T-helper 2 cell treated with Interferon-gamma antibody and Interleukin-4, amounts not matched to agents 5 μg/mL and 100 μg/mL, for 36 hours (primary cell): ENCODE measurements around the gene SCGB1C1.
"Not testable (repeated sequence)": the region's sequence is repeated elsewhere in the genome, so short reads cannot be mapped to it uniquely, and the experiment has no call there.

Experiments used
- DNase-seq: peaks from one replicate; pipeline ENCODE4 v3.0.0; 2021; ENCODE audit warnings: low spot score
- H3K27ac Mint-ChIP-seq: one replicate; pipeline ENCODE4 v1.8.0; 2021; ENCODE audit warnings: mild to moderate bottlenecking, mixed read lengths
- H3K27me3 Mint-ChIP-seq: one replicate; pipeline ENCODE4 v1.8.0; 2021; ENCODE audit warnings: low read depth, mixed read lengths
- H3K36me3 Mint-ChIP-seq: one replicate; pipeline ENCODE4 v1.8.0; 2021; ENCODE audit warnings: low read depth, mixed read lengths
- H3K4me1 Mint-ChIP-seq: one replicate; pipeline ENCODE4 v1.8.0; 2021; ENCODE audit warnings: low read depth, mixed read lengths
- H3K4me3 Mint-ChIP-seq: one replicate; pipeline ENCODE4 v1.8.0; 2022; ENCODE audit warnings: mild to moderate bottlenecking, moderate library complexity, mixed read lengths
- H3K9me3 Mint-ChIP-seq: one replicate; pipeline ENCODE4 v1.8.0; 2021; ENCODE audit warnings: mixed read lengths

The SCGB1C1 gene

DNA sequence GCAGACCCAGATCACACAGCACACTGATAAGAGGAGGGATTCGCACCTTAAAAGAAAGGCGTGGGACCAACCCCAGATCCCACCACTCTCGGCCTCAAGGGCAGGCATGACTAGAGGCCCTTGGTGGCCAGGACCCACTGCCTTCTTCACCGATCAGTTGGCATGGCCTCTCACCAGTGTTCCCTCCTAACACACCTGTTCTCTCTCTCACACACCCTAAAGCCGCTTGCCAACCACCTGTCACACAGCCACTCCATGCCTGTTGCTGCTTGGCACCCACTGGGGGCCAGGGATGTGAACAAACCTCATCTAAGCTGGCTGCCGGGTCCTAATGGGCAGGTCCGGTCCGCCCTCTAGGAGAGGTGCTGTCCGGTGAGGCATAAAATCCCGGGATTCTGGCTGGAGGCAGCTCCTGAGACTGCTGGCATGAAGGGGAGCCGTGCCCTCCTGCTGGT lies at the start of gene SCGB1C1:
SCGB1C1 (plus strand) TSS at position 405 of the 455 bp plus-strand sequence; CDS start at position 427, 22 bp downstream.
- not testable (repeated sequence) for H3K4me1 Mint-ChIP-seq, H3K36me3 Mint-ChIP-seq, DNase-seq, H3K9me3 Mint-ChIP-seq, H3K27me3 Mint-ChIP-seq
- H3K27ac Mint-ChIP-seq, result peak within 1 kb of the TSS; percentile 70
- peak within 1 kb of the TSS; percentile 42 for H3K4me3 Mint-ChIP-seq

DNA sequence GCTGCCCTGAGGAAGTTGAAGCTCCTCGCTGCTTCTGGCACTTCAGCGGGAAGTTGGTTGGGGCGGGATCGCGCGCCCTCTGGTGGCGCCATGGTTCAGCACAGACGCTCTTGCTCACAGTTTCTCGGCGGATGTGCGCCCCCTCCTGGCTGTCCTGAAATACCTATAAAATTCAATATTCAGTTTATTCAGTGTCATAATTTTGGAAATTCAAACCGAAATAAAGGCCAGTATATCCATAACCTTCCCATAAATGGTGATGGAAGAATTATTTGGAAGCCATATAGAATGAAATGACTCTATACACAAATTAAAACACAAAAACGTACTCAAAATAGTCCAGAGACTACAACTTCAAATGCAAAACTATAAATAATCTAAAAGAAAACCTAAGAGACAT lies 12.6 kb upstream of the SCGB1C1 start:
- H3K27me3 Mint-ChIP-seq, DNase-seq, H3K9me3 Mint-ChIP-seq, H3K27ac Mint-ChIP-seq, H3K4me3 Mint-ChIP-seq, H3K4me1 Mint-ChIP-seq, H3K36me3 Mint-ChIP-seq: not testable (repeated sequence)

- not testable (repeated sequence) for H3K9me3 Mint-ChIP-seq, H3K27me3 Mint-ChIP-seq, H3K36me3 Mint-ChIP-seq, H3K4me3 Mint-ChIP-seq, H3K27ac Mint-ChIP-seq, DNase-seq, H3K4me1 Mint-ChIP-seq
Observed at GRCh38 chr11:189200-189783, 3.6 kb upstream of the SCGB1C1 start.

- H3K9me3 Mint-ChIP-seq, H3K4me1 Mint-ChIP-seq, H3K4me3 Mint-ChIP-seq, H3K27me3 Mint-ChIP-seq, H3K27ac Mint-ChIP-seq, H3K36me3 Mint-ChIP-seq: not testable (repeated sequence)
- DNase-seq, result peak; percentile 30
Observed at GRCh38 chr11:189843-190311, 3.0 kb upstream of the SCGB1C1 start.

DNA sequence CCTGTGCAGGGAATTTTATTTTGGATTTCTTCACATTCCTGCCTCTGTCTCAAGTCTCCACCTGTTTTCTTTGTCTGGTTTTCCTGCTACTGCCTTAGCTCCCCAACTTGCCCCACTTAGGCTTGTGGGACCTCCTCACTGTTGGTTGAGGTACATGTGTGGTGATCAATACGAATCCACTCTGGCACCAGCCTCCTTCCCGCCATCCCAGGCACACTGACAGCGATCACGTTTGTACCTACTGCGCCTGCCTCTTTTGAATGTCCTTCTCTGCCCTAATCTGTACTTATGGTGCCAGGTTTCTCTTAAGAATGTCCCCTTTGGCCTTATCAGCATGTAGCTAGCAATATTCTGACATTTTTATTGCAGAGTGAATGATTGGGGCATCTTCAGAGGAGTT lies 2.3 kb upstream of the SCGB1C1 start:
- H3K4me3 Mint-ChIP-seq, H3K27ac Mint-ChIP-seq, H3K4me1 Mint-ChIP-seq, H3K9me3 Mint-ChIP-seq, DNase-seq, H3K27me3 Mint-ChIP-seq, H3K36me3 Mint-ChIP-seq: not testable (repeated sequence)

- H3K36me3 Mint-ChIP-seq, H3K9me3 Mint-ChIP-seq, H3K27me3 Mint-ChIP-seq, H3K4me1 Mint-ChIP-seq: not testable (repeated sequence)
- H3K27ac Mint-ChIP-seq, result peak overlapping the region; percentile 94
- peak overlapping the region; percentile 63 for H3K4me3 Mint-ChIP-seq
- DNase-seq, result peak; percentile 55
Observed at GRCh38 chr11:191490-192478, 1.1 kb upstream of the SCGB1C1 start.

DNA sequence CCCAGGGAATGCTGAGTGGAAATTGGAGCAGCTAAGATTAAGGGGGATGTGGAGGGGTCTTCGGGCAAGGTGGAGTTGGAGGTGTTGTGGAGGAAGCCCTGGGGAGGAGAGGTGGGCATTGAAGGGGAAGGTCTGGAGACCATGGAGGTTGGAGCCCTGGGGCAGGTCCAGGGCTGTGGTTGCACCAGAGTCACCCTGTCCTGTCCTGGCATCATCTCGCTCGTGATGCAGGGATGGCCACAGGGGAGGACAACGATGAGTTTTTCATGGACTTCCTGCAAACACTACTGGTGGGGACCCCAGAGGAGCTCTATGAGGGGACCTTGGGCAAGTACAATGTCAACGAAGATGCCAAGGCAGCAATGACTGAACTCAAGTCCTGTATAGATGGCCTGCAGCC lies 603 bp downstream of the SCGB1C1 start:
- not testable (repeated sequence) for H3K27me3 Mint-ChIP-seq, H3K27ac Mint-ChIP-seq, H3K4me3 Mint-ChIP-seq, DNase-seq, H3K36me3 Mint-ChIP-seq, H3K9me3 Mint-ChIP-seq, H3K4me1 Mint-ChIP-seq

- DNase-seq, result peak; percentile 3
Observed at GRCh38 chr11:196786-197731, 4.2 kb downstream of the SCGB1C1 start.

DNA sequence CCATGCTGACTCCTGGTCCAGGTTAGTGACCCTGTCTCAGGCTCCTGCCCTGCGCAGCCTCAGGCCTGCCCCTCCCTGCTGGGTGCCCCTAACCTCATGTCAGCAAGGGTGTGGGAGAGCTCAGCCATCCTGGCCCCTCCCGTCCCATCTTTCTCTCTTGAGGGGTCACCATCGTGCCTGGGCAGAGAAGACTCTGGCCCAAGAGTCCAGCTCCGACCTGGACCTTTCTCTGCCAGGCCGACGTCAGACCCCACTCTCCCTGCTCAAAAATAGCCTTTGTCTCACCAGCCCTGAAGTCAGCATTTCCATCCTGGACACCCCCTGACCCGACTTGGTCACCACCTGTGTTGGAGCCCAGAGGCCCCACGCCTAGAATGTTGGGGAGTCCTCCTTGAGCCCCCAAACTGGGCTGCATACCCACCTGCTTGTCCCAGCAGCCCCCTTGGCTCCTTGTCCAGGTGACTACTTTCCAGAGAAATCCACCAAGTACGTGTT lies 4.9 kb downstream of the SCGB1C1 start:
- Mint-ChIP-seq H3K27me3 (peaks cover 2% of the 10 kb centered on the region), H3K4me3 (no peak overlapping the region), H3K4me1 (peaks cover 15% of the 10 kb centered on the region), H3K36me3 (peaks cover under 1% of the 10 kb centered on the region), H3K9me3 (no peaks in the 10 kb centered on the region), H3K27ac (no peak overlapping the region)
- no peak for DNase-seq

More at GRCh38 chr11:196786-197731, 4.2 kb downstream of the SCGB1C1 start:
- Mint-ChIP-seq H3K4me3 (no peak overlapping the region), H3K9me3 (no peaks in the 10 kb centered on the region), H3K36me3 (no peaks in the 10 kb centered on the region), H3K27ac (no peak overlapping the region), H3K27me3 (peaks cover 2% of the 10 kb centered on the region), H3K4me1 (peaks cover 12% of the 10 kb centered on the region)

DNA sequence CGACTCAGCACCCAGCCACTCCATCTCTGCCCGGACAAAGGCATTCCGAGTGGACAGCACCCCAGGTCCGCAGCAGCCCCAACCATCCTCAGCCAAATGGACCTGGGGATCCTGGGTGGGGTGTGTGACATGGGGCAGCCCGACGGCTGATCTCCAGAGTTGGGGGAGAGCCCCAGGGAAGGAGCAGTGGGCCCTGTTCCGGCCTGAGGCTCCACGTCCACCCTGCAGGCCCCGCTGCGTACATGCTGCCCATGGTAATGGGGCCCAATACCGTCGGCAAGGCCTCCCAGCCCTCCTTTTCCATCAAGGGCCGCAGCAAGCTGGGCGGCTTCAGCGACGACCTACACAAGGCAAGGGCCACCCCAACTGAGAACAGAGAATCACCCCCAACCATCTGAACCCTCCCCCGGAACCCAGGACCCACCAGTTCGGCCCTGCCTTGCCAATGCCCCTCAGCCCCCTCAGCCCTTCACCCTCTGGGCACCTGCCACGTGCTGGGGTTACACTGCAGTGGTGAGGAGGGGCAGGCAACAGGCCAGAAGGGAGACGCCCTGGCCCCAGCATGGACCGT lies 5.4 kb downstream of the SCGB1C1 start:
- Mint-ChIP-seq H3K9me3 (no peaks in the 10 kb centered on the region), H3K4me1 (peaks cover 21% of the 10 kb centered on the region), H3K36me3 (peaks cover 6% of the 10 kb centered on the region), H3K27ac (peak overlapping the region; percentile 24), H3K4me3 (no peak overlapping the region), H3K27me3 (peaks cover 2% of the 10 kb centered on the region)
- no peak for DNase-seq

DNA sequence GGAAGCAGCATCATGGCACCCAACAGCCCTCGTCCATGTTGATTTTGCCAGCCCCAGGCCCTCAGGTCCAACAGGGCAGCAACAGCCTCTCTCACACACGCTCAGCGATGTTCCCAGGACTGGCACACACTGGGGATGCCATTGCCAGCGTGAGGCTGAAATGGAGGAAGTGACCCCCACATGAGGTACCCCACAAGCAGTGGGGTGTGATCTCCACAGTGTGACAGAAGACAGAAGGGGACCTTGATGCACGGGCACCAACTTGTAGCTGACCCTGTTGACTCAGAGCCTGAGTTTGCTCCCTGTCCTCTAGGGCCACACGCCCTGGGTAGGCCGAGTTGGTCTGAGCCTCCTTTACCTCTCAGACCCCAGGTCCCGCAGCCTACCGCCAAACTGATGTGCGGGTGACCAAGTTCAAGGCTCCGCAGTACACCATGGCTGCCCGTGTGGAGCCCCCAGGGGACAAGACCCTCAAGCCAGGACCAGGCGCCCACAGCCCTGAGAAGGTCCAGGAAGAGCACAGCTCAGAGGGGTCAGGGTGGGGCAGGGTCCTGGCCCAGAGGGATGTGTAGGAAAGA lies 6.2 kb downstream of the SCGB1C1 start:
- Mint-ChIP-seq H3K36me3 (peaks cover 11% of the 10 kb centered on the region), H3K27me3 (no peaks in the 10 kb centered on the region), H3K4me3 (no peak overlapping the region), H3K9me3 (no peaks in the 10 kb centered on the region), H3K27ac (no peak overlapping the region), H3K4me1 (peaks cover 24% of the 10 kb centered on the region)
- DNase-seq, result no peak

DNA sequence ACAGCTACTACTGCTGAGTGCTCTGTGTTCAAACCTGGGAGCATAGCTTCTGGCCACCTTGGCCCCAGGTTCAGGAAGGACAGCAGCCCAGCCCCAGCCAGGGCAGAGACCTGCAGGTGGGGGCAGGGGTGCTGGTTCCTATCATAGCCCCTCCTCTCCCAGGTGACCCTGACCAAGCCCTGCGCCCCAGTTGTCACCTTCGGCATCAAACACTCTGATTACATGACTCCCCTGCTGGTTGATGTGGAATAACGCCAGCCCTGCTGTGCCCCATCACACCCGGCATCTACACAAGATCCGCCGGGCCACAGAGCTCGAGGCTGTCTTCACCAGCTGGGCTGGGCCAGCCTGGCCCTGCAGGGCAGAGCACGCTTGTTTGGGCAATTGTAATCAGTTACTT lies 6.9 kb downstream of the SCGB1C1 start:
- no peak overlapping the region for H3K27ac Mint-ChIP-seq
- peak; percentile 3 for DNase-seq
- no peaks in the 10 kb centered on the region for H3K27me3 Mint-ChIP-seq
- no peak overlapping the region for H3K4me3 Mint-ChIP-seq
- H3K36me3 Mint-ChIP-seq, result peaks cover 14% of the 10 kb centered on the region
- peaks cover 24% of the 10 kb centered on the region for H3K4me1 Mint-ChIP-seq
- H3K9me3 Mint-ChIP-seq, result no peaks in the 10 kb centered on the region
